ENCODE measurements around the gene HENMT1.
"Not testable (repeated sequence)": the region's sequence is repeated elsewhere in the genome, so short reads cannot be mapped to it uniquely, and the experiment has no call there.

Gene HENMT1

GRCh38 chr1:108661030-108661609, at the start of gene HENMT1:
Gene HENMT1 (minus strand): TSS chr1:108661093. CDS start chr1:108659884, 1,209 bp downstream.
- in situ Hi-C loops (cut with MboI; ENCODE audit: low sequenced_read_pairs) = no loop called here

GRCh38 chr1:108708691-108709660, 48.1 kb upstream of the HENMT1 start:
- in situ Hi-C loops (cut with MboI; ENCODE audit: low sequenced_read_pairs) = no loop called here

GRCh38 chr1:108706643-108707042, 45.8 kb upstream of the HENMT1 start:
- in situ Hi-C loops (cut with MboI; ENCODE audit: low sequenced_read_pairs) = no loop called here

- in situ Hi-C loops (cut with MboI; ENCODE audit: low sequenced_read_pairs) = no loop called here
Observed at GRCh38 chr1:108704496-108704895, 43.6 kb upstream of the HENMT1 start.

- in situ Hi-C loops (cut with MboI; ENCODE audit: low sequenced_read_pairs) = no loop called here
Observed at GRCh38 chr1:108703939-108704338, 43.0 kb upstream of the HENMT1 start.

- in situ Hi-C loops (cut with MboI; ENCODE audit: low sequenced_read_pairs) = not testable (repeated sequence)
Observed at GRCh38 chr1:108702109-108702508, 41.2 kb upstream of the HENMT1 start.

GRCh38 chr1:108701176-108701849, 40.4 kb upstream of the HENMT1 start:
- in situ Hi-C loops (cut with MboI; ENCODE audit: low sequenced_read_pairs) = no loop called here

GRCh38 chr1:108699375-108700332, 38.8 kb upstream of the HENMT1 start:
- in situ Hi-C loops (cut with MboI; ENCODE audit: low sequenced_read_pairs) = no loop called here

- in situ Hi-C loops (cut with MboI; ENCODE audit: low sequenced_read_pairs) = no loop called here
Observed at GRCh38 chr1:108695535-108695934, 34.6 kb upstream of the HENMT1 start.

- in situ Hi-C loops (cut with MboI; ENCODE audit: low sequenced_read_pairs) = no loop called here
Observed at GRCh38 chr1:108692724-108693655, 32.1 kb upstream of the HENMT1 start.

GRCh38 chr1:108691942-108692723, 31.2 kb upstream of the HENMT1 start, which contains the start of gene PRPF38B:
Gene PRPF38B (plus strand): TSS chr1:108692310. CDS start chr1:108692592, 282 bp downstream.
- in situ Hi-C loops (cut with MboI; ENCODE audit: low sequenced_read_pairs) = no loop called here

- in situ Hi-C loops (cut with MboI; ENCODE audit: low sequenced_read_pairs) = no loop called here
Observed at GRCh38 chr1:108691128-108691941, 30.4 kb upstream of the HENMT1 start.

GRCh38 chr1:108686614-108687313, 25.9 kb upstream of the HENMT1 start:
- in situ Hi-C loops (cut with MboI; ENCODE audit: low sequenced_read_pairs) = no loop called here

- in situ Hi-C loops (cut with MboI; ENCODE audit: low sequenced_read_pairs) = no loop called here
Observed at GRCh38 chr1:108685529-108685928, 24.6 kb upstream of the HENMT1 start.

- in situ Hi-C loops (cut with MboI; ENCODE audit: low sequenced_read_pairs) = not testable (repeated sequence)
Observed at GRCh38 chr1:108681701-108682100, 20.8 kb upstream of the HENMT1 start.

GRCh38 chr1:108679586-108680213, 18.8 kb upstream of the HENMT1 start:
- in situ Hi-C loops (cut with MboI; ENCODE audit: low sequenced_read_pairs) = no loop called here

- in situ Hi-C loops (cut with MboI; ENCODE audit: low sequenced_read_pairs) = no loop called here
Observed at GRCh38 chr1:108678706-108679105, 17.8 kb upstream of the HENMT1 start.
